ENCODE results near the gene FKBP8.

FKBP8 gene

DNA sequence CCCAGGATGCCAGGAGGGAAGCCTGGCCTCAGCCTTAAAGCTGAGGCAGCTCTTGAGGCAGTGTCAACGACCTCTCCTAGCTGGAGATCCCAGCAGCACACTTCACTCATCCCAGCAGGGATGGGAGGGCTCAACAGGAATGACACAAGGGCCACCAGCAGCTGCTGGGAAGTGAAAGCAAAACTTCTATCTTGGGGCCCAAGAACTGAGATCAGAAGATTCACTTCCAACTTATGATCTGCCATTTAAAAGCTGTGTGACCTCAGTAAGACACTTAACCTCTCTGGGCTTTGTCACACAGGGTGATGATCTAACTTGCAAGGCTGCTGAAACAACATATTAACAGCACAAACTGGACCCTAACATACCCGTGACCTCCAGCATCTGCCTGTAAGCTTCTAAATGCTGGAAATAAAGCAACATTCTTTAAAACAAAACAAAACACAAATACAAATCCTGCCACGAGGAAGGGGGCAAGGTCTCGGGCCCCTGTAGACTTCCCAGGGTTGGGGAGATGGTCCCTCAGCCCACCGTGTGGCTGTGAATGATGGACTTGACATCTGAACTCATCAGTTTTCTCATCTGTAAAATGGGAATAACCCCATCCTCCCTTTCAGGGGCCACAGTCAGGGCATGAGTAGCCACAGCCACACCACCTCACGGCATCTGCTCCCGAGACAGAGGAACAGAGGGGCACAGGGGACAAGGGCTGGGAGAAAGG is 44.2 kb downstream of the FKBP8 start:
- H3K9ac ChIP-seq (ENCODE audit: low read length) = no peak overlapping the region
- no peak overlapping the region for H3K27ac ChIP-seq (ENCODE audit: low read depth, low read length)

DNA sequence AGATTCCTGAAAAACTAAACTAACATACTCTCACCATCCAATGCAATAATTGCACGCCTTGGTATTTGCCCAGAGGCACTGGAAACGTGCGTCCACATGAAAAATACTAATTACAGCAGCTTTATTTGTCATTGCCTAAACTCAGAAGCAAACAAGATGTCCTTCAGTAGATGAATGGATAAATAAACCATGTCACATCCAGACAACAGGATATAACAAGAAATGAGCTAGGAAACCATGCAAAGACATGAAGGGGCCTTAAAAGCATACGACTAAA is 46.5 kb downstream of the FKBP8 start:
- Histone ChIP-seq H3K9me3 (ENCODE audit: control insufficient read depth, insufficient read depth, low read depth, low read length) (no peaks in the 10 kb centered on the region), H3K4me3 (ENCODE audit: low read depth, low read length) (no peak overlapping the region), H3K36me3 (ENCODE audit: control insufficient read depth, insufficient read depth, low read length) (no peaks in the 10 kb centered on the region), H3K27ac (ENCODE audit: low read depth, low read length) (no peak overlapping the region), H3K4me1 (ENCODE audit: control insufficient read depth, insufficient read depth, low read length) (peaks cover 14% of the 10 kb centered on the region; the same call in 1 of the 2 replicates), H3K27me3 (ENCODE audit: control insufficient read depth, insufficient read depth, low read length) (no peaks in the 10 kb centered on the region), H3K9ac (ENCODE audit: low read length) (no peak overlapping the region)

More for the DNA sequence above, 44.2 kb downstream of the FKBP8 start:
- Histone ChIP-seq H3K9me3 (ENCODE audit: control insufficient read depth, insufficient read depth, low read depth, low read length) (no peaks in the 10 kb centered on the region), H3K4me1 (ENCODE audit: control insufficient read depth, insufficient read depth, low read length) (peaks cover 14% of the 10 kb centered on the region; the same call in 1 of the 2 replicates), H3K27me3 (ENCODE audit: control insufficient read depth, insufficient read depth, low read length) (no peaks in the 10 kb centered on the region), H3K36me3 (ENCODE audit: control insufficient read depth, insufficient read depth, low read length) (no peaks in the 10 kb centered on the region), H3K4me3 (ENCODE audit: low read depth, low read length) (no peak overlapping the region)

DNA sequence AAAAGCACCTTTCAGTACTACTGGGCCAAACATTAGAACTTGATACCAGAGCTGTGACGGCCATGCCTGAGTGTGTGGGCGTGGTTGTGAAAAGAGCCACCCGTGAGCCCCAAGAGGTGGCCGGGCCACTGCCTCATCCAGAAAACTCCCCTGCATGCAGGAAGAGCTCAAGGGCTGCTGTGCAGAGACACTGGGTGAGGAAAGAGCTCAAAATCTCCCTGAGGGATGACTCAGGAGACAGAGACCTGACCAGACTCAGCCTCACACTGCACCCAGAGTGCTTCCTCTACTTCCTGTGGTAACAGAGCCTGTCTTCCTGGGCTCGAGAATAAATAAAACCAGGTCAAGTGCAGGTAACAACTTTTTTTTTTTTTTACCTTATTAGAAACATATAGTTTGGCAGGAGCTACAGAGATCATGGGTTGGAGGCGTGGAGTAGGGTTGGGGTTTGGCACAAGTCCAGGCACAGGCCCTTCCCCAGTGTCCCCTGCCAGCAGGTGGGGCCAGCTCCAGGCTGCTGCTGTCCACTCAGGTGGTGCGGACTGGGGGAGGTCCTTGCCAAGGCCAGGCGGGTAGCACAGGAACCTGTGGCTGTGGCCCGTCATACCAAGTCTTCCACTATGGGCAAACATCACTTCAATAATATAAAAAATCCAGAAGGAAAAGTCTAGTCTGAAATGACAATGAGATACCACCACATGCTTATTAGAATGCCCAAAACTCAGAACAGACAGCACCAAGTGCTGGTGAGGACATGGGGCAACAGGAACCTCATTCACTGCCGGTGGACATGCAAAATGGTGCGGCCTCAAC is 47.0 kb downstream of the FKBP8 start:
- Histone ChIP-seq H3K9me3 (ENCODE audit: control insufficient read depth, insufficient read depth, low read depth, low read length) (no peaks in the 10 kb centered on the region), H3K4me1 (ENCODE audit: control insufficient read depth, insufficient read depth, low read length) (peaks cover 14% of the 10 kb centered on the region; the same call in 1 of the 2 replicates), H3K27ac (ENCODE audit: low read depth, low read length) (no peak overlapping the region), H3K9ac (ENCODE audit: low read length) (no peak overlapping the region), H3K4me3 (ENCODE audit: low read depth, low read length) (no peak overlapping the region), H3K36me3 (ENCODE audit: control insufficient read depth, insufficient read depth, low read length) (no peaks in the 10 kb centered on the region), H3K27me3 (ENCODE audit: control insufficient read depth, insufficient read depth, low read length) (no peaks in the 10 kb centered on the region)

DNA sequence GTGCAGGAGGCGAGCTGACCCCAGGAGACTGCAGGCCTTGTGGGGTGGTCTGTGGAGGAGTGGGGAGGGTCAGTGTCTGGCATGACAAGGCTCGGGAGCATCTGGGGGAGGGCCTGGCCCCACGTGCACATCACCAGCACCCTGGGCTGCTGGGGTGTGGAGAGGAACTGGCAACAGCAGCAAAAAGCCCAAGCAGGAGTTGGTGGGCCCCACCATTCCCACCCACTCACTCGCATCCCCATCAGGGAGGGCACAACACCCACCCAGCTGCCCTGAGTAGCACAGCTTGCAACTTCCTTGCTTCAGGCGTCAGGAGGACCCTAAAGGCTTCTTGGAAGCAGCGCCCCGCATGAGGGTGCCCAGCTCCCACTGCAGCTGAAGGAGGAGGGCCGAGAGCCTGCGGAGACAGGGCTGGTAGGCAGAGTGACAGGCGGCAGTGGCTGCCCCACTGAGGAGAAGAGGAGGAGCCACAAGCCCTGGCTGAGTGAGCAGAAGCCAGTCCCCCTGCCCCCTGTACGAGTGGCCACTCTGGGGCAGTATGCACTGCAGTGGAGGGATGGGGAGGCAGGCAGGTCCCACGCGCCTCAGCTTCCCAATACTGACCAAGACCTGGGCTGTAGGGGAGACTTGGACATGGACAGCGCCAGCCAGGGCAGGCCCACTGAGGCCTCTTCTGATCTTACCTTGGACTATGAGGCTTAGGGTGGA is 48.0 kb downstream of the FKBP8 start:
- peaks cover 14% of the 10 kb centered on the region; the same call in 1 of the 2 replicates for H3K4me1 ChIP-seq (ENCODE audit: control insufficient read depth, insufficient read depth, low read length)
- no peaks in the 10 kb centered on the region for H3K9me3 ChIP-seq (ENCODE audit: control insufficient read depth, insufficient read depth, low read depth, low read length)
- no peak overlapping the region for H3K9ac ChIP-seq (ENCODE audit: low read length)
- H3K4me3 ChIP-seq (ENCODE audit: low read depth, low read length) = no peak overlapping the region
- H3K27ac ChIP-seq (ENCODE audit: low read depth, low read length) = no peak overlapping the region
- H3K36me3 ChIP-seq (ENCODE audit: control insufficient read depth, insufficient read depth, low read length) = no peaks in the 10 kb centered on the region
- H3K27me3 ChIP-seq (ENCODE audit: control insufficient read depth, insufficient read depth, low read length) = no peaks in the 10 kb centered on the region

DNA sequence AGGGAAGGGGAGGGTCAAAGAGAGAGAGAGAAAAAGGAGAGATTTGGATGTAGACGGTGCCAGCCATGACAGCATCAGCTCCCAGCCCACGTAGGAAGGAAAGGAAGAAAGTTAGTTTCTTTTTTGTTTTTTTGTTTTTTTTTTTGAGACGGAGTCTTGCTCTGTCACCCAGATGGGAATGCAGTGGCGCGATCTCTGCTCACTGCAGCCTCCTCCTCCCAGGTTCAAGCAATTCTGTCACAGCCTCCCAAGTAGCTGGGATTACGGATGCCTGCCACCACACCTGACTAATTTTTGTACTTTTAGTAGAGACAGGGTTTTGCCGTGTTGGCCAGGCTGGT is 49.1 kb downstream of the FKBP8 start:
- H3K36me3 ChIP-seq (ENCODE audit: control insufficient read depth, insufficient read depth, low read length) = no peaks in the 10 kb centered on the region
- H3K9me3 ChIP-seq (ENCODE audit: control insufficient read depth, insufficient read depth, low read depth, low read length) = no peaks in the 10 kb centered on the region
- peaks cover 14% of the 10 kb centered on the region; the same call in 1 of the 2 replicates for H3K4me1 ChIP-seq (ENCODE audit: control insufficient read depth, insufficient read depth, low read length)
- no peaks in the 10 kb centered on the region for H3K27me3 ChIP-seq (ENCODE audit: control insufficient read depth, insufficient read depth, low read length)
- no peak overlapping the region for H3K27ac ChIP-seq (ENCODE audit: low read depth, low read length)
- no peak overlapping the region for H3K4me3 ChIP-seq (ENCODE audit: low read depth, low read length)
- H3K9ac ChIP-seq (ENCODE audit: low read length) = no peak overlapping the region

DNA sequence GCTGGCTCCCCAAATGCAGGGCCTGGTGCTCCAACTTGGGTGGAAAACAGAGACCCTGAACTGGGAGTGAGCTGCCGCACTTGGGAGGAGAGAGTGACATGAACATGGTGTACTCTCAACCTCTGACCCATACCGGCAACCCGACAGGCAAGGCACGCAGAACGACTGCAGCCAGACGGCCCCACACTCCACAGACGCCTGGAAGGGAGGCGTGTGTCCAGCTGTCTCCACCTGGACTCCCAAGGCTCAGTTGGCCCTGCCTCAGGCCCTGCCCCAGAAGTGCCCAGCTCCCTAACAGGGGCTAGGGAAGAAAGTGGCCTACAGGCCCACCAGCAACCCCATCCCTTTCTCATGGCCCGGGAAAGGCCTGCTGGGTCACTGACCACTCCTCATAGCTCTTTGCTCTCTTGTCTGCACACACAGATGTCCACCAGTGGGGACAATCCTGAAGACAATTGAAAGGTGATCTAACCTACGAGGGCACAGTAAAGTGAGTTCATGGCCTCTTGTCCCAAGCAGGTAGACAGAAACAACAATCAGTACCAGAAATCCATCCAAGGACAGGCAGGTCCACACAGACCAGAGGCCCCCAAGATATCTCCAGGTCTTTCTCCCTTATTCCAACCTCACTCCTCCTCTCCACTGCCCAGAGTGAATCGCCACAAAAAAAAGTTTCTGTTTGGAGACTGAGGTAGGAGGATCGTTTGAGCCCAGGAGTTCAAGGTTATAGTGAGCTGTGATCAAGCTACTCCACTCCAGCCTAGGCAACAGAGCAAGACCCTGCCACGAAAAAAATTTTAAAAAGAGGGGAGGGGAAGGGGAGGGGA is 49.7 kb downstream of the FKBP8 start:
- H3K9me3 ChIP-seq (ENCODE audit: control insufficient read depth, insufficient read depth, low read depth, low read length) = no peaks in the 10 kb centered on the region
- no peaks in the 10 kb centered on the region for H3K27me3 ChIP-seq (ENCODE audit: control insufficient read depth, insufficient read depth, low read length)
- H3K4me3 ChIP-seq (ENCODE audit: low read depth, low read length) = no peak overlapping the region
- H3K36me3 ChIP-seq (ENCODE audit: control insufficient read depth, insufficient read depth, low read length) = no peaks in the 10 kb centered on the region
- H3K4me1 ChIP-seq (ENCODE audit: control insufficient read depth, insufficient read depth, low read length) = peaks cover 18% of the 10 kb centered on the region; the same call in 1 of the 2 replicates
- H3K27ac ChIP-seq (ENCODE audit: low read depth, low read length) = no peak overlapping the region
- no peak overlapping the region for H3K9ac ChIP-seq (ENCODE audit: low read length)

DNA sequence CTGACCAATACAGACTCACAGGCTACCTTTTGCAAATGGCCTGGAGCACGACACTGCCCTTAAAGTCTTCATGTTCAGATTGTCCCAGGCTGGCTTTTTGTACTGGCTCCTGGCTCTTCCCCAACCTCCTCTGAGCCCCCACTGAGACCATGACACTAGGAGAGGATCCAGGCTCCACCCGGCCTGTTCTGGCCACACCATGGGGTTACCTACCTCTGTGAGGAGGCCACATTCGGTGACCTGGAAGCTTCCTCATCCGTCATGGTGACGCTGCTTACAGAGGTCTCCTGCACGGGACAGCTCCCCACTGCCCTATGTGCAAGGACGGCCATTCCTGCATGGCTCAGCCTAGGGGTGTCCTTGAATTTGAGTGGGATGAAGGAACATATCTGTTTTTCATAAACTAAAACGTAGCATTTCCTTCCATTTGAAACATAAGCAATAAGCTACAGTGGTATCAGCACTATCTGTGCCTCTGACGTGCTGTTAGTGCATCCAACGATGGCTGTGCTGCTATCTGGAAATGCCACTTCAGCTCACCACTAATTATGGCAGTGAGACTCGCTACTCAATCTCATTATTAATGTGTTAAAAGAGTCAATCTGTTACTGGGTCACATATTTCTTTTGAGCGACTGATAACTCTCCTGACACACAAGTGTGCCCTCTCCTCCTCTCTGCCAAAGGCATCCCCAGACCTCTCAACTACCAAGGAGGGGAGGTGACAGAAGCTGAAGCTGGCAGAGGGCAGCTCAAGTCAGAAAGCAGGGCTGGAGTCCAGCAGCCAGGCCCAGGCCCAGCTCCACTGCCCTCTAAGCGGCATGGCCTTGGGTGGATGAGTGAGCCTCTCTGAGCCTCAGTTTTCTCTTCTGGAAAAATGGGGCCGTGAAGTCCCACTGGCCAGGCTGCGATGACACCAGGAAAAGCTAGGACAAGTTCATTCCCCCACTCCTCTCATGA is 51.1 kb downstream of the FKBP8 start:
- Histone ChIP-seq H3K4me3 (ENCODE audit: low read depth, low read length) (no peak overlapping the region), H3K27me3 (ENCODE audit: control insufficient read depth, insufficient read depth, low read length) (no peaks in the 10 kb centered on the region), H3K9me3 (ENCODE audit: control insufficient read depth, insufficient read depth, low read depth, low read length) (no peaks in the 10 kb centered on the region), H3K36me3 (ENCODE audit: control insufficient read depth, insufficient read depth, low read length) (no peaks in the 10 kb centered on the region), H3K4me1 (ENCODE audit: control insufficient read depth, insufficient read depth, low read length) (peaks cover 18% of the 10 kb centered on the region; the same call in 1 of the 2 replicates), H3K9ac (ENCODE audit: low read length) (no peak overlapping the region), H3K27ac (ENCODE audit: low read depth, low read length) (no peak overlapping the region)

DNA sequence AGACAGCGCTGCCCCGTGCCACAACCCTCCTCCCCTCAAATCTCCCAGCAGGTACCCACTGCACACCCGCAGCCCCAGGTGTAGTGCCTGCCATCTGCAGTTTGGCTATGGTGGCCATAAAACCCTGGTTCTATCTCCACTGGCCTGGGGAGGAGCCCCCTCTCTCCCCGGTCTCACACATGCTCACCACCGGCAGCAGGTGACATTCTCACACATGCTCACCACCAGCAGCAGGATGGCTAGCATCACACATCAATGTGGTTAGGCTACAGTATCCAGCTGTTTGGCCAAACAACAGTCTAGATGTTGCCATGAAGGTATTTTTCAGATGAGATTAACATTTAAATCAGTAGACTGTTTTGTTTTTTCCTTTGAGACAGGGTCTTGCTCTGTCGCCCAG is 52.6 kb downstream of the FKBP8 start:
- H3K36me3 ChIP-seq (ENCODE audit: control insufficient read depth, insufficient read depth, low read length) = no peaks in the 10 kb centered on the region
- no peak overlapping the region for H3K4me3 ChIP-seq (ENCODE audit: low read depth, low read length)
- no peaks in the 10 kb centered on the region for H3K27me3 ChIP-seq (ENCODE audit: control insufficient read depth, insufficient read depth, low read length)
- no peak overlapping the region for H3K9ac ChIP-seq (ENCODE audit: low read length)
- peaks cover 21% of the 10 kb centered on the region for H3K4me1 ChIP-seq (ENCODE audit: control insufficient read depth, insufficient read depth, low read length)
- no peak overlapping the region for H3K27ac ChIP-seq (ENCODE audit: low read depth, low read length)
- H3K9me3 ChIP-seq (ENCODE audit: control insufficient read depth, insufficient read depth, low read depth, low read length) = no peaks in the 10 kb centered on the region

DNA sequence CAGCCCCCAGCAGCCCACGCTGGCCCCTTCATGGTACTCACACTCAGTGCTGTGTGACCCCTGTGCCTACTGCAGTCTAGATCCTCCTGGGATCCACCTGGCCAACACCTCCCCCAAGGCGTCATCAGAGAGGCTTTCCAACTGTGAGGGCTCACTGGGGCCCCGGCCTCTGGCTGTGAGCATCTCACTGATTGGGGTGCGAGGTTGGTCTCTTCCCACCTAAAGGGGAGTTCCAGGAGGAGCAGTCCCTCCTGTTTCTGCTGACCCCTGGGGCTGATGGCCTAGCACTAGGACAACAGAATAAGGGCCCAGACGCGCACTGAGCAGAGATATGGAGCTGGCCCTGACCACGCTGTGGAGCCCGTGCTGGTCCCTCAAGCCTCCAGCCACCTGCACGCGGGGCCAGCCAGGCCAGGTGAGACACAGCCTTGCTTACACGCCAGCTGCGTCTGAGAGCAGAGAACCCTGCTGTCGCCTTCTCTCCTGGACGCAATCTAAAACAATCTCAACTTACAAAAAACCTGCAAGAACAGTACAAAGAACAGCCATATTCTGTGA is 53.7 kb downstream of the FKBP8 start:
- Histone ChIP-seq H3K9me3 (ENCODE audit: control insufficient read depth, insufficient read depth, low read depth, low read length) (no peaks in the 10 kb centered on the region), H3K9ac (ENCODE audit: low read length) (no peak overlapping the region), H3K36me3 (ENCODE audit: control insufficient read depth, insufficient read depth, low read length) (no peaks in the 10 kb centered on the region), H3K4me3 (ENCODE audit: low read depth, low read length) (no peak overlapping the region), H3K27me3 (ENCODE audit: control insufficient read depth, insufficient read depth, low read length) (no peaks in the 10 kb centered on the region), H3K4me1 (ENCODE audit: control insufficient read depth, insufficient read depth, low read length) (peaks cover 19% of the 10 kb centered on the region), H3K27ac (ENCODE audit: low read depth, low read length) (no peak overlapping the region)

All from HUES6 (cell line).